ENCODE data around the gene THSD4. TPM values are rescaled to one million over a fixed set of nuclear protein-coding genes. Genes with fewer than 3 reads are reported as not detected.
A peak's percentile ranks its signal among the peaks of the same experiment; 100 is the strongest.

The THSD4 gene
- total RNA-seq, 2 experiments from 2014 or later: 0.08 TPM; not detected in 1

DNA sequence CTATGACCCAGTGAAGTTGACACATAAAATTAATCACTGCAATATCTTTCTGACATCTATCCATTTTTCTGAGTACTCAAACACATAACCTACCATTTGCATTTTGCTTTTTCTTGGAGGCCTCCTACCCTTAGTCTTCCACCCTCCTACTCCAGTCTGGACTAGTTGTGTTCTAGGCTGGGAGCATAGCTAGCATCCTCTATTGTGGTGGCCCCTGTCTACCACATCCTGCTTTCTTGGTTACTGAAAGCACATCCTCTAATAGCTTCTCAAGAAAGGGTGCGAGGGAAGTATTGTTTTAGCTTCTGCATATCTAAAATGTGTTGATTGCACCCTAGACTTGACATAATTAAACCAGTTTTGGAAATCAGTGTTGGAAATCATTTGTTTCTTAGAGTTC, 176.5 kb downstream of the THSD4 start:
- peaks cover 22% of the 10 kb centered on the region for H3K4me1 Mint-ChIP-seq
- H3K27me3 Mint-ChIP-seq: peaks cover 3% of the 10 kb centered on the region
- H3K36me3 Mint-ChIP-seq (ENCODE audit: low read depth): no peaks in the 10 kb centered on the region
- H3K9me3 Mint-ChIP-seq: no peaks in the 10 kb centered on the region
- DNase-seq: peak; percentile 62
- ChIA-PET CTCF (no interaction called here), POLR2A (no interaction called here)
- H3K27ac Mint-ChIP-seq: no peak overlapping the region
- no peak overlapping the region for H3K4me3 Mint-ChIP-seq

DNA sequence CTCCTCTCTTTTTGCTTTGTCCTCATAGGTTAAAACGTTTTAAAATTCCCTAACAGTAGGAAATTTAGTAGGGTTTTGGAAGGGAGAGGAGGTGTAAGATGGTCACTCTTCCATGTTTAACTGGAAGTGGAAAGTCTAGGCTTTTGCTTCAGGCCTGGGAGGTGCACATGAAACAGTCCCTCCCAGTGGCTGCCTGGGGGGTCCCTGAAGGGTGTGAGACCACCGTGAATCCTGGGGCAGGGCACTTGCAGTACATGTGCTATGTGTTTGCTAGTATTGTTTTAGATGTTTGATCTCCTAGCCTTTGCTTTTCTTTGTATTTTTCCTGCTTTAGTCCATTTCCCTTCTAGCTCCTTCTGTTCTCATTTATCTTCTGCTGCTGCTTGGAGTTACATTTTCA, 178.5 kb downstream of the THSD4 start:
- Mint-ChIP-seq H3K4me3 (no peak overlapping the region), H3K27ac (no peak overlapping the region), H3K27me3 (no peaks in the 10 kb centered on the region), H3K9me3 (no peaks in the 10 kb centered on the region), H3K4me1 (peaks cover 22% of the 10 kb centered on the region), H3K36me3 (ENCODE audit: low read depth) (no peaks in the 10 kb centered on the region)
- ChIA-PET CTCF (no interaction called here), POLR2A (no interaction called here)
- DNase-seq: no peak

DNA sequence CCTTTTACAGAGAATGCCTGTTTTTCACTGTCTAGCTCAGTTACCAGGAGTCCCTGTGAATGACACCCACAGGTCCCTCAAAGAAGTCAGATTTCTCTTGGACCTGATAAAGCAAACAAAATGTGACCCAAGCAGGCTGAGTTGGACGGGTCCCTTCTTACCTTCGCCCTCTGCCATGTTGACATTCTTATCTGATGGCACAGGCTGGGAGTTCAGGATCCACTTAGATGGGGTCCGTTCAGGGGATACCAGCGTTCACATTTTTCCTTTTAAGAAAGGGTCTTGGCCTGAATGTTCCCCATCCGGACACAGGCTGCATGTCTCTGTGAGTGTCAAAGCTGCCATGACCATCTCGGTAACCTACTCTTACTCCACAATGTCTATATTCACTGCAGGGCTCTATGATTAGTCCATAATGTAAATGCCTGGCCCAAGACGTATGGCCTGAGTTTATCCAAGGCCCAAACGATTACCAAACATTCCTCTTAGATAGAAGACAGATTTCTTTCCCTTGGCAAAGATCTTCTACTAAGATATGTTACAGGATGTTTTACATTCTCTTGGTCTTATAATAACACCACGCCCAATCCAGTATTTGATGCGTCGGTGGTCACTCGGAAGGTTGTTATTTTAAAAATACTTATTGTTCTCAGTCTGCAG, 179.1 kb downstream of the THSD4 start:
- no peak for DNase-seq
- H3K9me3 Mint-ChIP-seq: no peaks in the 10 kb centered on the region
- no peak overlapping the region for H3K27ac Mint-ChIP-seq
- ChIA-PET POLR2A (no interaction called here), CTCF (no interaction called here)
- H3K4me1 Mint-ChIP-seq: peaks cover 22% of the 10 kb centered on the region
- no peaks in the 10 kb centered on the region for H3K27me3 Mint-ChIP-seq
- H3K4me3 Mint-ChIP-seq: no peak overlapping the region
- H3K36me3 Mint-ChIP-seq (ENCODE audit: low read depth): no peaks in the 10 kb centered on the region

DNA sequence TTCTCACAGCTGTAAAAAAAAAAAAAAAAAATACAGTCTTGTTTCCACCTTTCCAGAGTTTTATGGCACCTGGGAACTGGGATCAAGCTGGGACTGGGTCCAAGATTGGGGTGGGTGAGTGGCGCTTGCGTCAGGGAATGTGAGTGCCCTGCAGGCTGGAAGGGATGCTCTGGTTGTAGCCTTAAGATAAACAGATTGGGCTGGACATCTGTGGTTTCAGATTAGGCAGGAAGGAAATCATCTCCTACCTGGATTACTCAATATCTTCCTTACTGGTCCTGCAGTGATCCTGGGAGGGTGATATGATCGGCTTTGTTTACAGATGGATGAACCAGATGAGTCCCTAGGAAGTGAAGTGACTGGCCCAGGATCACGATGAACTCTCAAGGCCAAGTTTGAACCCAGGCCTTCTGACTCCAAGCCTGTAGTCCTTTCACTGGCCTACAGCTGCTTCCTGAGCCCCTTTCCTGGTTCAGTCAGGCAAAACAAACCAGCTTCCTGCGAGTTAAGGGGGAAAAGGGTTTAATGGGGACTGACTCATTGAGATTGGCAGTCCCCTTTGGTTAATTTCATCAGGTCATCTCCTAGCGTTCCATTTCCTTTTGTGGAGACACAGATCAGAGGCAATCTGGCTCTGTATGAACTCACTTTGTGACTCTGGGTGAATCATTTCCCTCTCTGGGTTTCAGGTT, 179.8 kb downstream of the THSD4 start:
- H3K9me3 Mint-ChIP-seq: no peaks in the 10 kb centered on the region
- H3K27ac Mint-ChIP-seq: no peak overlapping the region
- POLR2A ChIA-PET: interaction anchor here (0.6 kb wide), 1 partner anchor 935 kb away, joined by 3 read pairs; no protein-coding TSS in a partner anchor
- H3K4me3 Mint-ChIP-seq: no peak overlapping the region
- CTCF ChIA-PET: no interaction called here
- DNase-seq: no peak
- peaks cover 22% of the 10 kb centered on the region for H3K4me1 Mint-ChIP-seq
- no peaks in the 10 kb centered on the region for H3K27me3 Mint-ChIP-seq
- H3K36me3 Mint-ChIP-seq (ENCODE audit: low read depth): no peaks in the 10 kb centered on the region

DNA sequence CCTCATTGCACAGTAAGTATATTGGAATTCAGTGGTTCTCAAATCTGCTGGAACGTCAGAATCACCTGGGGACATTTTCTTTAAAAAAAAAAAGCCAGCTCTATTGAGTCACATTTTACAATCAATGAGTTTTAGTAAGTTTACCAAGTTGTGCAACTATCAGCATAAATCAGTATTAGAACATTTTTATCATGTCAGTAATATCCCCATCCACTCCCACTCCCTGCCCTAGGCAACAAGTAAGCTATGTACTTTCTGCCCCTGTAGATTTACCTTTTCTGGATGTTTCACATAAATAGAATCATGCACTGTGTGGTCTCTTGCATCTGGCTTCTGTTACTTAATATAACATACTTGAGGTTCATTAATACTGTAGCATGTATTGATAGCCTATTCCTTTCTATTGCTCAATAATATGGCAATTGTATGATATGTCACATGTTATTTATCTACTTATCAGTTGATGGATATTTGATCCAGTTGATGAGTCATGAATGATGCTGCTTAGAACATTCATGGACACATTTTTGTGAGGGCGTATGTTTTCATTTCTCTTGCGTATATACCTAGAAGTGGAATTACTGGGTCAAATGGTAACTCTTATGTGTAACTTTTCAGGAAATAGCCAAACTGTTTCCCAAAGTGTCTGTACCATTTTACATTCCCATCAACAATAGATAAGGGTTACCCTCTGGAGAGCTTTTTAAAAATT, 180.5 kb downstream of the THSD4 start:
- Mint-ChIP-seq H3K9me3 (no peaks in the 10 kb centered on the region), H3K27ac (no peak overlapping the region), H3K27me3 (no peaks in the 10 kb centered on the region), H3K4me1 (peaks cover 22% of the 10 kb centered on the region), H3K36me3 (ENCODE audit: low read depth) (no peaks in the 10 kb centered on the region), H3K4me3 (no peak overlapping the region)
- POLR2A ChIA-PET: interaction anchor here (0.6 kb wide), 1 partner anchor 934 kb away, joined by 3 read pairs; no protein-coding TSS in a partner anchor
- DNase-seq: no peak
- CTCF ChIA-PET: no interaction called here

DNA sequence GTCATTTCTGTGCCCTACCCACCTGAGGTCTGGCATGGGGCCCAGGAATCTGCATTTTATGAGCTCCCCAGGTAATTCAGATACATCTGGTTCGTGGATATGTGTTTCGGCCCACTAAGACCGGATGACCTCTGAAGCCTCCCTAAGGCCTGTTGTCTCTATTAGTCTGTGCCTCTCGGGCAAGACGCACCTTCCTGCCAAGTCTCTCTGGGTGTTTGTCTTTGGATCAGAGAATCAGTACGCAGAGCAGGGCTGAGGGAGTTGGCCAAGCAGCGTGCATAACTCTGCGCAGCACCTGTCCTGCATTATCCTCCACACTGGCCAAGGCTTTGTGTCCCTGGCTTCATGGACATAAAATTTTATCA, 181.0 kb downstream of the THSD4 start:
- peaks cover 19% of the 10 kb centered on the region for H3K4me1 Mint-ChIP-seq
- no peak for DNase-seq
- no peak overlapping the region for H3K4me3 Mint-ChIP-seq
- ChIA-PET POLR2A (no interaction called here), CTCF (no interaction called here)
- no peaks in the 10 kb centered on the region for H3K9me3 Mint-ChIP-seq
- no peaks in the 10 kb centered on the region for H3K36me3 Mint-ChIP-seq (ENCODE audit: low read depth)
- no peak overlapping the region for H3K27ac Mint-ChIP-seq
- H3K27me3 Mint-ChIP-seq: no peaks in the 10 kb centered on the region

DNA sequence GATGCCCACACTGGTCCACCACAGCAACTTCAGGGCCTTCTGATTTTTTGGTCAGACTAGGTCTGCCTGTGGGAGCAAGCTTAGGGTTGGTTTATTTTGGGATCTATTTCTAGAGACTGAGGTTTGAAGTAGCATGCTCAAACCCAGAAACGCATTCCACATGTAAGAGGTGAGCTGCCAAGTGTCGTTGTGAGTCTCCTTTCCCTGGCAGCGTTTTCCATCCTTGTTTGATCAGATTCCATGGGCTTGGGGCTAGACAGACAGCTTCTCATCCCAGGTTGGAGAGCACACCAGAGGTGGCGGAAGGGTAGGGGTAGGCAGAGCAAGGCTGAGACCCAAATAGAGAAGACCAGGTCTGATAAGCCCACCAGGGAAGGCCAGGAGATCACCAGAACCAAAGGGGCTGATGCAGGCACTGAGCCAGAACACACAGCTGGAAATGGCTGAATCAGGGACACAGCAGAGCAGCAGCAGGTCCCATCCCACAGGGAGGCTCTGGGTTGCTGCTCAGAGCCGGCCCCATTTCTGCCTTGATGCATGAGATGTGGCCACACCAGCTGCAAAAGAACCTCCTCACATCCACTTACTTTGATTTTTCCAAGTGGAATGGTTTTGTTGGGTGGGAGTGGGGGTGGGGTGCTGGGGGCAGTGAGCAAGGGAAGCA, 186.8 kb downstream of the THSD4 start:
- ChIA-PET POLR2A (no interaction called here), CTCF (no interaction called here)
- Mint-ChIP-seq H3K9me3 (no peaks in the 10 kb centered on the region), H3K4me1 (no peaks in the 10 kb centered on the region), H3K27me3 (no peaks in the 10 kb centered on the region), H3K4me3 (no peak overlapping the region), H3K27ac (no peak overlapping the region), H3K36me3 (ENCODE audit: low read depth) (no peaks in the 10 kb centered on the region)
- no peak for DNase-seq

DNA sequence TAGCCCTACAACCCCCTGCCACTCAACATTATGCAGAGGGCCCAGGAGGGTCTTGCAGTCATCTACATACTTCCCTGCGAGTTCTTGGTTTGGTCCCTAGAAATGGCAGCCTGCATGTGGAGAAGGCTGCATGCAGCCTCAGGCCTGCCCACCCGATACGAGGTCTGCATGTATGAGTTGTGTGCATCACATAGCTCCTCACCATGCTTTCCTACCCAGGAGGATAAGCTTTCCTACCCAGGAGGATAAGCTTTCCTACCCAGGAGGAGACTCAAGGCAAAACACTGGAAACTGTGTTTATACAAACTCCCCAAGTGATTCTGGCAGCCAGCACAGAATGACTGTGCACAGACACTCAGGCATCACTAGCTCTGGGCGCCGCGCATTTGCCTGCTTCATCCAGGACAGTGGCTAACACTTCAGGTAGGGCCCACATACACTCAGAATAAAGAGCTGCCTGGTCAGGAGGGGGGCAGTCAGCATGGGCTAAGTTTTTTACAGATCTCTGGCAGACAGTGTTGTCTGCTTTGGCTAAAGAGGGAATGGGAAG, 187.7 kb downstream of the THSD4 start:
- no peaks in the 10 kb centered on the region for H3K9me3 Mint-ChIP-seq
- no peak for DNase-seq
- H3K4me3 Mint-ChIP-seq: no peak overlapping the region
- H3K27ac Mint-ChIP-seq: no peak overlapping the region
- no peaks in the 10 kb centered on the region for H3K36me3 Mint-ChIP-seq (ENCODE audit: low read depth)
- POLR2A ChIA-PET: no interaction called here
- CTCF ChIA-PET: no interaction called here
- H3K4me1 Mint-ChIP-seq: no peaks in the 10 kb centered on the region
- no peaks in the 10 kb centered on the region for H3K27me3 Mint-ChIP-seq

DNA sequence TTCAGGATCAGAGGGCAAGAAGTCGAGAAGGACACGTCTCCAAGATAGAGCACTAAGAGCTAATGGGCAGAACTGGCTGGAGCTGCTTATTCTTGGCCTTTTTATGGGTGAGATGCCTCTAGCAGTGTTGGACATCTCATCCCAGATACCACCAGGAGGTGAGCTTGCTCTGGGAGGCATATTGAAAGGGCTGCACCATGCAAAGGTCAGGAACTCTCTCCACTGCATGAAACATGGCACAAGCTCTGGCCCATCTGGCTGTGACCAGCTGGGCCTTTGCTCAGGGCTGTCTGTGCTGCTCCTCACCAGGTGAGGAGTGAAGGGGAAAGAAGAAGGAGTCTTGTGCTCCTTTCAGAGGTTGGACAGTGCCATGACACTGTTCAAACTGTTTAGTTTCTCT, 188.7 kb downstream of the THSD4 start:
- Mint-ChIP-seq H3K4me1 (no peaks in the 10 kb centered on the region), H3K9me3 (no peaks in the 10 kb centered on the region), H3K27ac (no peak overlapping the region), H3K4me3 (no peak overlapping the region), H3K36me3 (ENCODE audit: low read depth) (no peaks in the 10 kb centered on the region), H3K27me3 (no peaks in the 10 kb centered on the region)
- CTCF ChIA-PET: no interaction called here
- POLR2A ChIA-PET: no interaction called here
- no peak for DNase-seq

DNA sequence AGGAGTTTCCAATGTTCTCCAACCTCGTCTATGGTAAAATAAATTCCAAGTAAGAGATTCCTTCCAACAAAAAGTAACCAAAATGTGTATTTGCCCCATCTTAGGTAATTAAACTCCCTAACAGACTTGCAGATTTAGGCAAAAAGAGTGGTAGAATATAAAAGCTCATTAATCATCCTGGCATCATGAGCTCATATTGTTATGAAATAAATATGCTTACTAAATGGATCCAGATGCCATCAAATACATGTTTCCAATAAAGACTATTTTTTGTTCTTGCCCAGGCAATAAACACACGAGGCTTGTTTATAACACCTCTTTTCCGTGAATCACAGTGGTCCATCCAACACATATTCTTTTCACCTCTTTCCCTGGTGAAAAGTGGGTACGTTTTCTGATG, 189.4 kb downstream of the THSD4 start:
- DNase-seq: no peak
- Mint-ChIP-seq H3K4me3 (no peak overlapping the region), H3K4me1 (no peaks in the 10 kb centered on the region), H3K27ac (no peak overlapping the region), H3K9me3 (no peaks in the 10 kb centered on the region), H3K27me3 (no peaks in the 10 kb centered on the region), H3K36me3 (ENCODE audit: low read depth) (no peaks in the 10 kb centered on the region)
- ChIA-PET CTCF (no interaction called here), POLR2A (no interaction called here)

DNA sequence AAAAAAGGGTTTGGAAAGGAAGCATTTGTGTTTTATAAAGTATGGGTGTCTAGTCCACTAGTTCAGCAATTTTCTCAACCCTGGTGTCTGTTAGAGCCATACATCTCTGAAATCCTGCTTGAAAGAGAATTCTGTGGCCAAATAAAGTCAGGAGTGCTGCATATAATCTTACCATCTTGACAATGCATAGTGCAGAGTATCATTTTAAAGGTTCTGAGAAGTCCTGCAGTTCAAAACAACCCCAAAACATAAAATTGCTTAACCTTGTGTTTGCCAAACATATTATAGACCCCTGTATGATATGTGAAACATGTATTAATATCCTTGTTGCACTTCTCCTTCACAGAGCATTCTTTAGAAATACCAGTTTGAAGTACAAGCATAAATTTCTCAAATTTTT, 191.3 kb downstream of the THSD4 start:
- Mint-ChIP-seq H3K4me3 (no peak overlapping the region), H3K36me3 (ENCODE audit: low read depth) (no peaks in the 10 kb centered on the region), H3K27ac (no peak overlapping the region), H3K4me1 (no peaks in the 10 kb centered on the region), H3K27me3 (no peaks in the 10 kb centered on the region), H3K9me3 (no peaks in the 10 kb centered on the region)
- CTCF ChIA-PET: no interaction called here
- no peak for DNase-seq
- POLR2A ChIA-PET: no interaction called here

DNA sequence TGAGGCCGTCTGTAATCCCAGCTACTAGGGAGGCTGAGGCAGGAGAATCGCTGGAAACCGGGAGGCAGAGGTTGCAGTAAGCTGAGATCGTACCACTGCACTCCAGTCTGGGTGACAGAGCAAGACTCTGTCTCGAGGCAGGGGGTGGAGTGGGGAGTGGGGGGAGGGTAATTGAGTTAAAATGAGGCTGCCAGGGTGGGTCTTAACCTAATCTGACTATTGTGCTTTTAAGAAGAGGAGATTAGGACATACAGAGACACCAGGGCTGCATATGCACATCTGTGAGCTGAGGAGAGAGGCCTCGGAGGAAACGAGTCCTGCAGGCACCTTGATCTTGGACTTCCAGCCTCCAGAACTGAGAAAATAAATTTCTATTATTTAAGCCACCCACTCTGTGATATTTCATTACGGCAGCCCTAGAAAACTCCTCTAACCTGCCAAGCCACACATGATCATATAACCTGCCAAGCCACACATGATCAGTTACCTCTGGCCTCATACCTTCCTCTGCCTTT, 197.0 kb downstream of the THSD4 start:
- Mint-ChIP-seq H3K27ac (no peak overlapping the region), H3K9me3 (peaks cover 2% of the 10 kb centered on the region), H3K36me3 (ENCODE audit: low read depth) (no peaks in the 10 kb centered on the region), H3K27me3 (no peaks in the 10 kb centered on the region), H3K4me1 (no peaks in the 10 kb centered on the region), H3K4me3 (no peak overlapping the region)
- no peak for DNase-seq
- CTCF ChIA-PET: no interaction called here
- POLR2A ChIA-PET: no interaction called here

DNA sequence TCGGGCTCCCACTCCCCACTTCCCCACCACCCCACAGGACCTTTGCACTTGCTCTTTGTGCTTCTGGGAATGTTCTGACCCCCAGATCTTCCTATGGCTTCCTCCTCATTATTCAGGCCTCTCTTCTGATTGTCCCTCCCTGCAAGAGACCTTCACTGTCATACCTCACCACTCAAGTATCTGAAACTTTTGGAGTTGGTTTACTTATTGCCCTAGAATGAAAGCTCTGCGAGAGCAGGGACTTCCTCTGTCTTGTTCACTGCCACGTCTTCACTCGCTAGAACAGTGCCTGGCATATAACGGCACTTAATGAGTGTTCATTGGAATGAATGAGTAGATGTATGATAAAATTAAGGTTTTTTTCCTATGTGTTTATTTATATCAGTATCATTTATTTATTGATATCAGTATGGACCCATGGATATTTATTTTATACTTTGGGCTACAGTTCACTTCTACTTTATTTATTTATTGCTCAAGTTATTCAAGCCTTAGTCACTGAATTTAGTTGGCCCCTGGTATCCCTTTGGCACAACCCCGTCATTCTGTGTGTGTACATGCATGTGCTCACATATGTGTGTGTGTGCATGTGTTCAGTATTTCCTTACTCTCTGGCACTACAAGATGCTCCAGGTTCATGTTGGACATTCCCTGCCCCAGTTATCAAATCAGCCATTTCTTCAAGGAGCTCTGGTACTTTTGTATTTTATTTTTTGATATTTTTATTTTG, 197.6 kb downstream of the THSD4 start:
- CTCF ChIA-PET: interaction anchor here (0.6 kb wide), 1 partner anchor 69 kb away, joined by 3 read pairs; no protein-coding TSS in a partner anchor
- peaks cover 2% of the 10 kb centered on the region for H3K9me3 Mint-ChIP-seq
- no peak for DNase-seq
- no peaks in the 10 kb centered on the region for H3K27me3 Mint-ChIP-seq
- no peak overlapping the region for H3K4me3 Mint-ChIP-seq
- no peaks in the 10 kb centered on the region for H3K4me1 Mint-ChIP-seq
- POLR2A ChIA-PET: no interaction called here
- no peaks in the 10 kb centered on the region for H3K36me3 Mint-ChIP-seq (ENCODE audit: low read depth)
- H3K27ac Mint-ChIP-seq: no peak overlapping the region
